Activated T-cell treated with anti-CD3 and anti-CD28 coated beads, Interleukin-2, amount 50 U/mL, for 72 hours (primary cell): ENCODE measurements around the gene GNLY. TPM values are rescaled to one million over a fixed set of nuclear protein-coding genes. Genes with fewer than 3 reads are reported as not detected.
A peak's percentile ranks its signal among the peaks of the same experiment; 100 is the strongest.

Source experiments
- ATAC-seq, 2 donors: fragments of 150-1000 bp; cut with Tn5 transposase; replicated peaks in 1 of 2; 2 replicates each; pipeline ENCODE4 v1.10.0; 2021; ENCODE audit warnings: moderate library complexity in 2 of 2, mild to moderate bottlenecking in 1 of 2
- DNase-seq, 2 donors: peaks; one replicate each; pipeline ENCODE4 v3.0.0; 2021 to 2022; ENCODE audit warnings: mixed read lengths in 1 of 2
- H3K27ac Mint-ChIP-seq: one replicate; pipeline ENCODE4 v1.8.0; 2022; ENCODE audit warnings: mild to moderate bottlenecking, moderate library complexity, mixed read lengths
- H3K27me3 Mint-ChIP-seq: one replicate; pipeline ENCODE4 v1.8.0; 2022; ENCODE audit warnings: low read depth, mixed read lengths
- H3K36me3 Mint-ChIP-seq, 2 donors: one replicate each; pipeline ENCODE4 v1.8.0; 2022; ENCODE audit warnings: mixed read lengths in 2 of 2, mild to moderate bottlenecking in 1 of 2; ENCODE audit not compliant: insufficient read depth in 2 of 2
- H3K4me1 Mint-ChIP-seq: one replicate; pipeline ENCODE4 v1.8.0; 2022; ENCODE audit warnings: low read depth, mixed read lengths
- H3K4me3 Mint-ChIP-seq, 2 donors: one replicate each; pipeline ENCODE4 v1.8.0; 2022; ENCODE audit warnings: mild to moderate bottlenecking in 2 of 2, mixed read lengths in 2 of 2, moderate library complexity in 2 of 2
- H3K9me3 Mint-ChIP-seq, 2 donors: one replicate each; pipeline ENCODE4 v1.8.0; 2022; ENCODE audit warnings: mixed read lengths in 2 of 2
- total RNA-seq, 2 donors: library from RNA; stranded (reverse); gene quantifications; one replicate each; pipeline ENCODE4 v1.2.3, GENCODE V29; 2022

The GNLY gene
- total RNA-seq, 2 donors from 2014 or later: 23.8 to 143 TPM

- Mint-ChIP-seq H3K27ac (no peak overlapping the region), H3K27me3 (no peaks in the 10 kb centered on the region), H3K4me1 (peaks cover 21% of the 10 kb centered on the region), H3K36me3 (no peaks in the 10 kb centered on the region), H3K4me3 (no peak overlapping the region), H3K9me3 (no peaks in the 10 kb centered on the region)
- no peak for DNase-seq
- no peak for ATAC-seq
These were observed 5.2 kb downstream of the GNLY start for GRCh38 chr2:85699325-85699724.

DNA sequence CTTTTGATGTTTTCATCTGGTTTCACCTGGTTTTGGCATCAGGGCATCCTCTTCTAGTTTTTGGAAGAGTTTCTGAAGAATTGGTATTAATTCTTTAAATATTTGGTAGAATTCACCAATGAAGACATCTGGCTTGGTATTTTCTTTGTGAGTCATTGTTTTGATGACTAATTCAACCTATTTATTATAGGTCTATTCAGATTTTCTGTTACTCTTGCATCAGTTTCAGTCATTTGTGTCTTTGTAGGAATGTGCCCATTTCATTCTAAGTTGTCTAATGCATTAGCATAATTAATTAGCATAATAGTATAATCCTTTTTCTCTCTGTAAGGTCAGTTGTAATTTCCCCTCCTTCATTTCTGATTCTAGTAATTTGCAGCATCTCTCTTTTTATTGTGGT lies 8.0 kb downstream of the GNLY start:
- DNase-seq: no peak
- H3K36me3 Mint-ChIP-seq: no peaks in the 10 kb centered on the region
- no peak for ATAC-seq
- H3K4me3 Mint-ChIP-seq: peak overlapping the region in 1 of 2 donors; percentile 65
- H3K4me1 Mint-ChIP-seq: peaks cover 37% of the 10 kb centered on the region
- peak overlapping the region; percentile 51 for H3K27ac Mint-ChIP-seq
- no peaks in the 10 kb centered on the region for H3K9me3 Mint-ChIP-seq
- H3K27me3 Mint-ChIP-seq: peaks cover 10% of the 10 kb centered on the region

DNA sequence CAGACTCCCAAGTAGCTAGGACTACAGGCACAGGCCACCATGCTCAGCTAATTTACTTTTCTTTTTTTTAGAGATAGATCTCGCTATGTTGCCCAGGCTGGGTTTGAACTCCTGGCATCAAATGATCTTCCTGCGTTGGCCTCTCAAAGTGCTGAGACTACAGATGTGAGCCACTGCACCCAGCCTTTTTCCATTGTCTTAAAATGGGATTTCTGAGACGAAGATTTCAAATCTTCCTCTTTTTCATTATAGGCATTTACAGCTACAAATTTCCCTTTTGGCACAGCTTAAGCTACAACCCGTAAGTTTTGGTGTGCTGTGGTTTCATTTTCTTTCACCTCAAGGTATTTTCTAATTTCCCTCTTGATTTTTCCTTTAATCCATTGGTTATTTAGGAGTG lies 8.6 kb downstream of the GNLY start:
- peak overlapping the region; percentile 81 for H3K27ac Mint-ChIP-seq
- peak overlapping the region in 1 of 2 donors; percentile 65 for H3K4me3 Mint-ChIP-seq
- H3K36me3 Mint-ChIP-seq: no peaks in the 10 kb centered on the region
- H3K9me3 Mint-ChIP-seq: no peaks in the 10 kb centered on the region
- H3K27me3 Mint-ChIP-seq: peaks cover 10% of the 10 kb centered on the region
- ATAC-seq (no peak), DNase-seq (no peak)
- peaks cover 43% of the 10 kb centered on the region for H3K4me1 Mint-ChIP-seq

DNA sequence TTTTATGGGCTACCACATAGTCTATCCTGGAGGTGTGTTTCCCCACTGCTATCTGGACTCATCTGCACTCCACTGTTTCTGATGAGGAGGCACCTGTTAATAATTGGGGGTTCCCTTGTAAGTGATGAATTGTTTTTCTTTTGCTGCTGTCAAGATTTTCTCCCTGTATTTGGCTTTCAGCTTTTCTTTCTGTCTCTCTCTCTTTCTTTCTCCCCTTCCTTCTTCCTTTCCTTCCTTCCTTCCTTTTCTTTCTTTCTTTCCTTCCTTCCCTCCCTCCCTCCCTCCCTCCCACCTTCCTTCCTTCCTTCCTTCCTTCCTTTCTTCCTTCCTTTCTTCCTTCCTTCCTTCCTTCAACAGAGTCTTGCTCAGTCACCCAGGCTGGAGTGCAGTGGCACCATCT lies 9.2 kb downstream of the GNLY start:
- Mint-ChIP-seq H3K9me3 (no peaks in the 10 kb centered on the region), H3K36me3 (no peaks in the 10 kb centered on the region), H3K4me3 (peak overlapping the region in 1 of 2 donors; percentile 65), H3K4me1 (peaks cover 45% of the 10 kb centered on the region), H3K27ac (no peak overlapping the region), H3K27me3 (peaks cover 10% of the 10 kb centered on the region)
- DNase-seq (no peak), ATAC-seq (no peak)

DNA sequence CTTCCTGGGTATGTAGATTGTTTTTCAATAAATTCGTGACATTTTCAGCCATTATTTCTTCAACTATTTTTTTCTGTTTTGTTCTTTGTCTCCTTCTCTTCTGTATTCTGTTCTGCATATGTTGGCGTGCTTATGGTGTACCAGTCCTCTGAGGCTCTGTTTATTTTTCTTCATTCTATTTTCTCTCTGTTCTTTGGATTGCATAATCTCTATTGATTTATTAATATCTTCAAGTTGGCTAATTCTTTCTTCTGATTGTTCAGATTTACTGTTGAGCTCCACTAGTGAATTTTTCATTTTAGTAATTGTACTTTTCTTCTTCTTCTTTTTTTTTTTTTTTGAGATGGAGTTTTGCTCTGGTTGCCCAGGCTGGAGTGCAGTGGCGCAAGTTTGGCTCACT lies 9.9 kb downstream of the GNLY start:
- Mint-ChIP-seq H3K4me3 (no peak overlapping the region), H3K27ac (peak overlapping the region; percentile 58), H3K9me3 (no peaks in the 10 kb centered on the region), H3K36me3 (no peaks in the 10 kb centered on the region), H3K4me1 (peaks cover 45% of the 10 kb centered on the region), H3K27me3 (peaks cover 14% of the 10 kb centered on the region)
- ATAC-seq (no peak), DNase-seq (no peak)

DNA sequence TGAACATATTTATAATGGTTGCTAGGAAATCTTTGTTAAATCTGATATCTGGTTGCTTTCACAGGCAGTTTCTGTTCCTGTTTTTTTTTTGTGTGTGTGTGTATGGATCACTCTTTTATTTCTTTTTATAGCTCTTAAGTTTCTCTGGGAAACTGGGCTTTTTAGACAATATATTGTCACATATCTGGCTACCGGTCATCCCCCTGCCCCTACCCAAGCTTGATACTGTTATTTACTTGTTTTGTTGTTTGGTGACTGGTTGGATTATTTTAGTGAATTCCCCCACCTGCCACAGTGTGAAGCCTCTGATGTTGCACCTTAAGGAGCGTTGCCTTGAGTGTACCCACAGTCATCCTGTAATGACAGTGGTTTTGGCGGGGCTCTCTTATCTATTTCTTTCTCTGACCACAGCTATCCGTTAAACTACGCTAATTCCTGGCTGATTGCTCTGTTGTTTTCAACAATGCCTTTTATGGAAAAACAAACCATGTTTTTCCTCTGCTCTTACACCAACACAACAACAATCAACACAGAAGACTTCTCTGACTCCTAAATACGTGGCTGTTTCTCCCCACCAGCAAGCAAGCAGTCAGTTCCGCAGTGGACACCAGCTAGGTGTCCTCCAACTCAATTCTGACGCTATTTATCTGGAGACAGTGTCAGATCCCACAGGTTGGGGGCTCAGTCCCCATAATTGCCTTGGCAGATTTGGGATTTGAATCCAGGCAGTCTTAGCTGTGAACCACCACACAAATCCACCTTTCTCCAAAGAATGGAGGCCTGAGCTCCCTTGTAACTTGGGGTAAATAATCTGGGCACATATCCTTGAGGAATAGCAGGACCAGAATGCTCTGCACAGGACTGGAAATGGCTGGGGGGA lies 10.9 kb downstream of the GNLY start:
- ATAC-seq: peak in 1 of 2 donors; percentile 31
- Mint-ChIP-seq H3K27ac (peak overlapping the region; percentile 62), H3K27me3 (peaks cover 14% of the 10 kb centered on the region), H3K4me3 (peak overlapping the region; percentile 19 to 31), H3K4me1 (peaks cover 45% of the 10 kb centered on the region), H3K9me3 (no peaks in the 10 kb centered on the region), H3K36me3 (no peaks in the 10 kb centered on the region)
- peak; percentile 13 to 35 for DNase-seq

DNA sequence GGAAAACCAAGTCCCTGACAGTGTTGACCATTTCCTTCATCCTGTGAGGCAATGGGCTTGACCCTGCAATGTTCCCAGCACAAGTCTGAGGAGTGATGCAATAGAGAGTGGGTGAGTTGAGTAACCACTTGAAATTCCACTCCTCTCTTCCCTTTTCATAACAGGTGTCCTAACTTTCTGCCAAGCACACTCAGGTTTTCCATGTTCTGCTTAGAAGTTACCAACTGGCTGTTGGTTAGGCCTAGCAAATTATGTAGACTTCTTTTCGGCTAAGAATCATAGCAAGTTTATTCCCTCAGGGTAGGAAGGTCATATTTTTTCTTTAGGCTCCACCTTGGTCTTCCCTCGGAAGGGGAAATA lies 11.5 kb downstream of the GNLY start:
- ATAC-seq (no peak), DNase-seq (no peak)
- H3K27me3 Mint-ChIP-seq: peaks cover 14% of the 10 kb centered on the region
- H3K9me3 Mint-ChIP-seq: no peaks in the 10 kb centered on the region
- H3K4me3 Mint-ChIP-seq: no peak overlapping the region
- no peak overlapping the region for H3K27ac Mint-ChIP-seq
- no peaks in the 10 kb centered on the region for H3K36me3 Mint-ChIP-seq
- peaks cover 45% of the 10 kb centered on the region for H3K4me1 Mint-ChIP-seq

DNA sequence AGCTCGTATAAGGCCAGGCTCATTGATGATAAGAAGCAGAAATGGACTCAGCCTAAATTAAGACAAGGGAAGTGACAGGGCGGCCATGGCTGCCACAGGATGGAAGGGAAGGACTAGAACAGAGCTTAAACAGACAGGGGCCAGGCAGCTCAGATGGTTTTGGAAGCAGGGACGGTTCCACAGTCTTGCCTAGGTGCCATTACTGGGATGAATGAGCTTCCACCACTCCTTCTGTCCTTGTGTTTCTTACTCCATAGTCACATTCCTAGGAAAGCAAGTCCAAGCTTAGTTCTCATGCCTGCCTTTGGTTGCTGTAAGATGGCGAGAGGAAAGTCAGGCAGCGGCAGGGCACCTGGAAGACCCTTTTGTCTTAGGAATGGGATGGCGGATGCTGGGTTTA lies 11.9 kb downstream of the GNLY start:
- H3K4me3 Mint-ChIP-seq: no peak overlapping the region
- H3K9me3 Mint-ChIP-seq: no peaks in the 10 kb centered on the region
- DNase-seq (no peak), ATAC-seq (no peak)
- H3K27ac Mint-ChIP-seq: no peak overlapping the region
- H3K27me3 Mint-ChIP-seq: peaks cover 14% of the 10 kb centered on the region
- peaks cover 45% of the 10 kb centered on the region for H3K4me1 Mint-ChIP-seq
- no peaks in the 10 kb centered on the region for H3K36me3 Mint-ChIP-seq

- H3K4me1 Mint-ChIP-seq: peaks cover 42% of the 10 kb centered on the region
- H3K4me3 Mint-ChIP-seq: peak overlapping the region in 1 of 2 donors; percentile 11
- DNase-seq: no peak
- no peaks in the 10 kb centered on the region for H3K9me3 Mint-ChIP-seq
- H3K27ac Mint-ChIP-seq: no peak overlapping the region
- peak in 1 of 2 donors; percentile 4 for ATAC-seq
- H3K36me3 Mint-ChIP-seq: no peaks in the 10 kb centered on the region
- H3K27me3 Mint-ChIP-seq: peaks cover 14% of the 10 kb centered on the region
These were observed 12.6 kb downstream of the GNLY start for GRCh38 chr2:85706599-85707296.

- Mint-ChIP-seq H3K27me3 (peaks cover 14% of the 10 kb centered on the region), H3K27ac (no peak overlapping the region), H3K9me3 (no peaks in the 10 kb centered on the region), H3K36me3 (no peaks in the 10 kb centered on the region), H3K4me3 (peak overlapping the region in 1 of 2 donors; percentile 11), H3K4me1 (peaks cover 37% of the 10 kb centered on the region)
- DNase-seq: peak; percentile 77 to 81
- peak; percentile 92 to 93 for ATAC-seq
These were observed 13.1 kb downstream of the GNLY start for GRCh38 chr2:85707304-85707703.

GRCh38 chr2:85708641-85709040 lies 14.5 kb downstream of the GNLY start:
- ATAC-seq: no peak
- no peak for DNase-seq
- Mint-ChIP-seq H3K36me3 (no peaks in the 10 kb centered on the region), H3K27ac (no peak overlapping the region), H3K4me3 (no peak overlapping the region), H3K9me3 (no peaks in the 10 kb centered on the region), H3K27me3 (peaks cover 14% of the 10 kb centered on the region), H3K4me1 (peaks cover 24% of the 10 kb centered on the region)

GRCh38 chr2:85709401-85709811 lies 15.2 kb downstream of the GNLY start:
- ATAC-seq (no peak), DNase-seq (no peak)
- H3K36me3 Mint-ChIP-seq: no peaks in the 10 kb centered on the region
- H3K4me1 Mint-ChIP-seq: peaks cover 30% of the 10 kb centered on the region
- no peak overlapping the region for H3K4me3 Mint-ChIP-seq
- peaks cover 14% of the 10 kb centered on the region for H3K27me3 Mint-ChIP-seq
- no peak overlapping the region for H3K27ac Mint-ChIP-seq
- no peaks in the 10 kb centered on the region for H3K9me3 Mint-ChIP-seq

- H3K36me3 Mint-ChIP-seq: no peaks in the 10 kb centered on the region
- H3K27me3 Mint-ChIP-seq: peaks cover 4% of the 10 kb centered on the region
- H3K4me1 Mint-ChIP-seq: peaks cover 18% of the 10 kb centered on the region
- ATAC-seq: no peak
- no peaks in the 10 kb centered on the region for H3K9me3 Mint-ChIP-seq
- no peak overlapping the region for H3K4me3 Mint-ChIP-seq
- no peak overlapping the region for H3K27ac Mint-ChIP-seq
- DNase-seq: no peak
These were observed 16.8 kb downstream of the GNLY start for GRCh38 chr2:85710687-85711577.
